Measurements from ENCODE around the gene ZCCHC14. TPM values are rescaled to one million over a fixed set of nuclear protein-coding genes. Genes with fewer than 3 reads are reported as not detected.

The ZCCHC14 gene
- total and polyA plus RNA-seq, 2 of the 13 experiments (the other 11 are each of a cell fraction or from before 2014, with no cell fraction given), result 12.4 to 12.5 TPM

- no peak overlapping the region for H3K9ac ChIP-seq (ENCODE audit: insufficient read depth, low read depth, low read length)
- peaks cover 34 to 80% of the 10 kb centered on the region in 2 experiments for H3K36me3 ChIP-seq (replicated peaks in 1 of 2; ENCODE audit: control insufficient read depth in 1 of 2, insufficient read depth in 2 of 2, low read length in 2 of 2)
- no peaks in the 10 kb centered on the region for H3K4me1 ChIP-seq (ENCODE audit: insufficient read depth, low read length)
- no peak overlapping the region for H3K4me3 ChIP-seq (replicated peaks in 1 of 3; ENCODE audit: insufficient read depth in 1 of 3, low read depth in 2 of 3, low read length in 3 of 3)
- WGBS (ENCODE audit: low lambda C conversion rate), result 96% methylated on average over 15 of the region's 15 CpGs
- ChIA-PET POLR2A (no interaction called here), CTCF (ENCODE audit: low intra/inter-chr PET ratio, low total read pairs) (no interaction called here)
- TF ChIP-seq ZNF782 (CRISPR knock-in tag; IDR thresholded peaks at IDR 0.05; ENCODE audit: borderline replicate concordance) (no peak), FOXA1 (IDR thresholded peaks at IDR 0.05) (no peak), FOXA1 (CRISPR knock-in tag; IDR thresholded peaks at IDR 0.05) (no peak), MAFF (IDR thresholded peaks at IDR 0.05; ENCODE audit: low read depth, low read length) (no peak), ATF1 (CRISPR knock-in tag; IDR thresholded peaks at IDR 0.05) (no peak), ZNF644 (CRISPR knock-in tag; IDR thresholded peaks at IDR 0.05; ENCODE audit: low read depth) (no peak), KLF16 (CRISPR knock-in tag; IDR thresholded peaks at IDR 0.05) (no peak), ZNF430 (CRISPR knock-in tag; IDR thresholded peaks at IDR 0.05) (no peak), TBL1XR1 (IDR thresholded peaks at IDR 0.05; ENCODE audit: borderline replicate concordance, low read length, partially characterized antibody) (no peak), ESRRA (CRISPR knock-in tag; IDR thresholded peaks at IDR 0.05; ENCODE audit: low read depth) (no peak), RBFOX2 (IDR thresholded peaks at IDR 0.05; ENCODE audit: low read depth, low read length) (no peak), ZNF17 (CRISPR knock-in tag; IDR thresholded peaks at IDR 0.05) (no peak)
- no peak for DNase-seq (ENCODE audit: low spot score)
- BruUV-seq (replicated peaks), result no TSS peak
- no peak for ATAC-seq
- H2AFZ ChIP-seq (ENCODE audit: low read length), result no peak overlapping the region
- no peaks in the 10 kb centered on the region for H3K27me3 ChIP-seq (ENCODE audit: control insufficient read depth in 1 of 2, insufficient read depth in 2 of 2, low read length in 2 of 2)
- FAIRE-seq, result no peak
- H3K9me3 ChIP-seq (ENCODE audit: low read length), result no peaks in the 10 kb centered on the region
- no peak overlapping the region for H3K27ac ChIP-seq (ENCODE audit: extremely low read length, insufficient read depth, low read length)
- in situ Hi-C loops (cut with HindIII; ENCODE audit: extremely low pct_ligation_motif_present, low pct_unique_long_range_greater_than_20kb) (no loop called here), intact Hi-C loops (cut with micrococcal nuclease; ENCODE audit: unreplicated experiment) (no loop called here)
- peaks cover 5% of the 10 kb centered on the region for H3K79me2 ChIP-seq (ENCODE audit: insufficient read depth, low read length)
- peaks cover 3% of the 10 kb centered on the region for H4K20me1 ChIP-seq (ENCODE audit: insufficient read depth, low read length)
- no peak overlapping the region for H3K4me2 ChIP-seq (ENCODE audit: low read depth, low read length)
Observed at GRCh38 chr16:87423429-87423828, 69.4 kb downstream of the ZCCHC14 start.

DNA sequence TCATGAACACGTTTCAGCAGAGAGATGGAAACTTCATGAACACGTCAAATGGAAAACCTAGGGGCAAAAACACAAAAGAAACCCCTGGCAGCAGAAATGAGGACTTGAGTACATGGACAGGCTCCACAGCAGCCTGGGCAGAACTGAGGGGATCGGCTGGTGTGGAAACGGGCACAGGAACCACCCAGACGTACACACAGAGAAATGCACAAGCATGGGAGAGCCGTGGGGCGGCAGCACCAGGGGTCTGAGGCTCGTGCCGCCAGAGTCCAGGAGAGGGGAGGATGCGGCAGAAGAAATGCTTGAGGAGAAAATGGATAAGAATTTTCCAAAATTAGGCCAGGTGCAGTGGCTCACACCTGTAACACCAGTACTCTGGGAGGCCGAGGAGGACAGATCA lies 70.7 kb downstream of the ZCCHC14 start:
- ChIA-PET POLR2A (no interaction called here), CTCF (ENCODE audit: low intra/inter-chr PET ratio, low total read pairs) (no interaction called here)
- H3K4me2 ChIP-seq (ENCODE audit: low read depth, low read length), result no peak overlapping the region
- 97% methylated on average over 11 of the region's 11 CpGs for WGBS (ENCODE audit: low lambda C conversion rate)
- no peaks in the 10 kb centered on the region for H3K4me1 ChIP-seq (ENCODE audit: insufficient read depth, low read length)
- no peaks in the 10 kb centered on the region for H3K9me3 ChIP-seq (ENCODE audit: low read length)
- ATAC-seq, result no peak
- intact Hi-C loops (cut with micrococcal nuclease; ENCODE audit: unreplicated experiment) (no loop called here), in situ Hi-C loops (cut with HindIII; ENCODE audit: extremely low pct_ligation_motif_present, low pct_unique_long_range_greater_than_20kb) (no loop called here)
- H3K27me3 ChIP-seq (ENCODE audit: control insufficient read depth in 1 of 2, insufficient read depth in 2 of 2, low read length in 2 of 2), result no peaks in the 10 kb centered on the region
- no TSS peak for BruUV-seq (replicated peaks)
- peaks cover 5% of the 10 kb centered on the region for H3K79me2 ChIP-seq (ENCODE audit: insufficient read depth, low read length)
- H3K27ac ChIP-seq (ENCODE audit: extremely low read length, insufficient read depth, low read length), result no peak overlapping the region
- H4K20me1 ChIP-seq (ENCODE audit: insufficient read depth, low read length), result no peaks in the 10 kb centered on the region; the same call in none of the 2 replicates
- no peak for FAIRE-seq
- peaks cover 38 to 82% of the 10 kb centered on the region in 2 experiments for H3K36me3 ChIP-seq (replicated peaks in 1 of 2; ENCODE audit: control insufficient read depth in 1 of 2, insufficient read depth in 2 of 2, low read length in 2 of 2)
- H3K4me3 ChIP-seq (replicated peaks in 1 of 3; ENCODE audit: insufficient read depth in 1 of 3, low read depth in 2 of 3, low read length in 3 of 3), result no peak overlapping the region
- DNase-seq (ENCODE audit: low spot score), result no peak
- no peak overlapping the region for H3K9ac ChIP-seq (ENCODE audit: insufficient read depth, low read depth, low read length)
- no peak overlapping the region for H2AFZ ChIP-seq (ENCODE audit: low read length)
- TF ChIP-seq ZKSCAN5 (CRISPR knock-in tag; IDR thresholded peaks at IDR 0.05) (no peak), ZNF441 (CRISPR knock-in tag; IDR thresholded peaks at IDR 0.05; ENCODE audit: borderline replicate concordance) (no peak), FOSL2 (CRISPR knock-in tag; IDR thresholded peaks at IDR 0.05) (no peak), ZNF513 (CRISPR knock-in tag; conservative IDR thresholded peaks at IDR 0.05) (no peak), ARID2 (CRISPR knock-in tag; IDR thresholded peaks at IDR 0.05; ENCODE audit: borderline replicate concordance) (no peak), NR3C1 (CRISPR knock-in tag; IDR thresholded peaks at IDR 0.05) (no peak), ELF4 (CRISPR knock-in tag; IDR thresholded peaks at IDR 0.05; ENCODE audit: borderline replicate concordance) (no peak), HNRNPH1 (optimal IDR thresholded peaks at IDR 0.05; ENCODE audit: low read depth, low read length) (no peak), NCOA1 (CRISPR knock-in tag; IDR thresholded peaks at IDR 0.05) (no peak), ZSCAN20 (CRISPR knock-in tag; IDR thresholded peaks at IDR 0.05; ENCODE audit: borderline replicate concordance) (no peak), ZNF839 (CRISPR knock-in tag; IDR thresholded peaks at IDR 0.05; ENCODE audit: borderline replicate concordance) (no peak)

All from HepG2 (cell line).